ENCODE data around the gene ZNF440.

- TF ChIP-seq EZH2phosphoT487 (IDR thresholded peaks at IDR 0.05; ENCODE audit: borderline replicate concordance, low read length) (no peak), CTCF (IDR thresholded peaks at IDR 0.05; ENCODE audit: low read depth, low read length, poor library complexity, severe bottlenecking) (peak; percentile 50)
Measured at GRCh38 chr19:11798391-11799330, 15.4 kb upstream of the ZNF440 start, which contains the start of gene ZNF491.
